Loucy (cell line): ENCODE results near the gene SMARCAD1.

ENCODE experiments used
- H2AFZ ChIP-seq: fragments of 200-600 bp; sonication (generic); 2 replicates; pipeline ENCODE4 v1.6.0; 2016; ENCODE audit warnings: antibody characterized with exemption, mild to moderate bottlenecking, low read length, moderate library complexity
- H3F3A ChIP-seq: fragments of 200-600 bp; 2 replicates; pipeline ENCODE4 v1.6.0; 2016; ENCODE audit warnings: antibody characterized with exemption, low read depth, mild to moderate bottlenecking
- H3K27me3 ChIP-seq: fragments of 200-600 bp; sonication (generic); 2 replicates; pipeline ENCODE4 v1.6.1; 2014; ENCODE audit warnings: low read length, mild to moderate bottlenecking; ENCODE audit not compliant: insufficient read depth, poor library complexity, severe bottlenecking
- H3K36me3 ChIP-seq: fragments of 200-600 bp; sonication (generic); 2 replicates; pipeline ENCODE4 v1.6.1; 2016; ENCODE audit warnings: low read length; ENCODE audit not compliant: insufficient read depth
- H3K4me1 ChIP-seq: fragments of 200-600 bp; sonication (generic); 2 replicates; pipeline ENCODE4 v1.5.1; 2014; ENCODE audit warnings: low read length, mild to moderate bottlenecking; ENCODE audit not compliant: insufficient read depth, poor library complexity, severe bottlenecking
- H3K4me2 ChIP-seq: fragments of 200-600 bp; sonication (generic); 2 replicates; pipeline ENCODE4 v1.6.0; 2014; ENCODE audit warnings: antibody characterized with exemption, low read length, low read depth, mild to moderate bottlenecking; ENCODE audit not compliant: poor library complexity, severe bottlenecking
- H3K4me3 ChIP-seq: fragments of 200-600 bp; sonication (generic); 2 replicates; pipeline ENCODE4 v1.5.1; 2014; ENCODE audit warnings: low read length, mild to moderate bottlenecking, mixed read lengths; ENCODE audit not compliant: poor library complexity, severe bottlenecking
- H3K79me2 ChIP-seq: fragments of 200-600 bp; sonication (generic); 2 replicates; pipeline ENCODE4 v1.6.1; 2014; ENCODE audit warnings: low read length; ENCODE audit not compliant: insufficient read depth
- H3K9ac ChIP-seq: fragments of 200-600 bp; sonication (generic); 2 replicates; pipeline ENCODE4 v1.6.0; 2014; ENCODE audit warnings: mild to moderate bottlenecking, low read depth, low read length, moderate library complexity; ENCODE audit not compliant: poor library complexity, severe bottlenecking
- H3K9me2 ChIP-seq: fragments of 200-600 bp; sonication (generic); replicated peaks from 2 replicates; pipeline ENCODE4 v1.6.1; 2016; ENCODE audit warnings: low read depth, low read length, mixed read lengths
- H3K9me3 ChIP-seq: fragments of 200-600 bp; sonication (generic); 2 replicates; pipeline ENCODE4 v1.6.1; 2014; ENCODE audit warnings: mild to moderate bottlenecking, antibody characterized with exemption, low read length, low read depth; ENCODE audit not compliant: insufficient read depth
- H4K20me1 ChIP-seq: fragments of 200-600 bp; sonication (generic); 2 replicates; pipeline ENCODE4 v1.6.0; 2014; ENCODE audit warnings: antibody characterized with exemption, low read length, mild to moderate bottlenecking; ENCODE audit not compliant: insufficient read depth, poor library complexity, severe bottlenecking
- EZH2phosphoT487 ChIP-seq: fragments of 200-600 bp; IDR thresholded peaks from 2 replicates; pipeline ENCODE4 v1.6.1; 2018; ENCODE audit warnings: antibody characterized with exemption, mild to moderate bottlenecking, moderate library complexity, borderline replicate concordance
- TF ChIP-seq, protein P1 (sequence below): fragments of 200-600 bp; sonication (generic); conservative IDR thresholded peaks from 2 replicates; pipeline ENCODE4 v1.5.1; 2014; ENCODE audit warnings: mild to moderate bottlenecking, antibody characterized with exemption, low read length

SMARCAD1 gene

DNA sequence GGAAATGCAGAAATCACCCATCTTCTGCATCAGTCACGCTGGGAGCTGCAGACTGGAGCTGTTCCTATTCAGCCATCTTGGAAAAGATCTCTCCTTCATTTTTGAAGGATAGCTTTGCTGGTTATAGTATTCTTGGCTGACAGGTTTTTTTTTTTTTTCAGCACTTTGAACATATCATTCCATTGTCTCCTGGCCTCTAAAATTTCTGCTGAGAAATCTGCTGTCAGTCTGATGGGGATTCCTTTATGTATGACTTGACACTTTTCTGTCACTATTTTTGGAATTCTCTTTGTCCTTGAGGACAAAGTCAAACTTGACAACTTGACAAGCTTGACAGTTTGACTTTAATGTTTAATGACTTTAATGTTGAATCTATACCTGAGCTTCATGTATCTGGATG is 118.2 kb downstream of the SMARCAD1 start:
- Histone ChIP-seq H3K9me3 (peaks cover 17% of the 10 kb centered on the region), H4K20me1 (no peaks in the 10 kb centered on the region), H3K27me3 (no peaks in the 10 kb centered on the region), H3K36me3 (peaks cover 21% of the 10 kb centered on the region; the same call in 1 of the 2 replicates), H3K4me1 (no peaks in the 10 kb centered on the region), H3K79me2 (no peaks in the 10 kb centered on the region), H2AFZ (no peak overlapping the region), H3K9me2 (no peaks in the 10 kb centered on the region), H3F3A (0 out of 2 replicates have a peak, but pooled peaks cover 3% of the 10 kb centered on the region), H3K4me2 (no peak overlapping the region), H3K4me3 (no peak overlapping the region), H3K9ac (no peak overlapping the region)
- TF ChIP-seq, protein P1, sequence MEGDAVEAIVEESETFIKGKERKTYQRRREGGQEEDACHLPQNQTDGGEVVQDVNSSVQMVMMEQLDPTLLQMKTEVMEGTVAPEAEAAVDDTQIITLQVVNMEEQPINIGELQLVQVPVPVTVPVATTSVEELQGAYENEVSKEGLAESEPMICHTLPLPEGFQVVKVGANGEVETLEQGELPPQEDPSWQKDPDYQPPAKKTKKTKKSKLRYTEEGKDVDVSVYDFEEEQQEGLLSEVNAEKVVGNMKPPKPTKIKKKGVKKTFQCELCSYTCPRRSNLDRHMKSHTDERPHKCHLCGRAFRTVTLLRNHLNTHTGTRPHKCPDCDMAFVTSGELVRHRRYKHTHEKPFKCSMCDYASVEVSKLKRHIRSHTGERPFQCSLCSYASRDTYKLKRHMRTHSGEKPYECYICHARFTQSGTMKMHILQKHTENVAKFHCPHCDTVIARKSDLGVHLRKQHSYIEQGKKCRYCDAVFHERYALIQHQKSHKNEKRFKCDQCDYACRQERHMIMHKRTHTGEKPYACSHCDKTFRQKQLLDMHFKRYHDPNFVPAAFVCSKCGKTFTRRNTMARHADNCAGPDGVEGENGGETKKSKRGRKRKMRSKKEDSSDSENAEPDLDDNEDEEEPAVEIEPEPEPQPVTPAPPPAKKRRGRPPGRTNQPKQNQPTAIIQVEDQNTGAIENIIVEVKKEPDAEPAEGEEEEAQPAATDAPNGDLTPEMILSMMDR: no peak
- no peak for TF ChIP-seq EZH2phosphoT487

DNA sequence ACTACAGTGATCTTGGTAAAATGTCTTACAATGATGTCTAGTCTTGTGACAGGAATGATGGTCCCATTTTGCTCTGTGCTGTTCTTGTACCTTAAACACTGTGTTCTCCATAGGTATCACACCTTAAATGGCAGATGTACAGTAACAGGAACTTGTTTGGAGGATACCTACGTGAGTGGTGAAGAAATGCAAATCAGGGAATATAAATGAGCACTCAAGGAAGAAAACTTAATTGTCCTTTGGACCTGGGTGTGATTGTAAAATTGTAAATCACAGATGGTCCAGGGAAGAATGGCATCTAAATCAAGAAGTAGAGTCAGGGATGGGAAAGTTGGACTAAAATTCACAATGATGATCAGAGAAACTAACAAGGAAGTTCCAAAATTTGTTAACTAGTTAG is 122.3 kb downstream of the SMARCAD1 start:
- H2AFZ ChIP-seq: no peak overlapping the region
- no peaks in the 10 kb centered on the region for H3K27me3 ChIP-seq
- H3F3A ChIP-seq: 0 out of 2 replicates have a peak, but pooled peaks cover 3% of the 10 kb centered on the region
- no peak overlapping the region for H3K4me2 ChIP-seq
- no peak overlapping the region for H3K9ac ChIP-seq
- H3K36me3 ChIP-seq: peaks cover 21% of the 10 kb centered on the region; the same call in 1 of the 2 replicates
- H3K4me3 ChIP-seq: no peak overlapping the region
- H3K9me3 ChIP-seq: peaks cover 17% of the 10 kb centered on the region
- H4K20me1 ChIP-seq: no peaks in the 10 kb centered on the region
- TF ChIP-seq EZH2phosphoT487: no peak
- TF ChIP-seq, protein P1: no peak
- H3K79me2 ChIP-seq: no peaks in the 10 kb centered on the region
- H3K4me1 ChIP-seq: peaks cover 14% of the 10 kb centered on the region
- H3K9me2 ChIP-seq: no peaks in the 10 kb centered on the region

DNA sequence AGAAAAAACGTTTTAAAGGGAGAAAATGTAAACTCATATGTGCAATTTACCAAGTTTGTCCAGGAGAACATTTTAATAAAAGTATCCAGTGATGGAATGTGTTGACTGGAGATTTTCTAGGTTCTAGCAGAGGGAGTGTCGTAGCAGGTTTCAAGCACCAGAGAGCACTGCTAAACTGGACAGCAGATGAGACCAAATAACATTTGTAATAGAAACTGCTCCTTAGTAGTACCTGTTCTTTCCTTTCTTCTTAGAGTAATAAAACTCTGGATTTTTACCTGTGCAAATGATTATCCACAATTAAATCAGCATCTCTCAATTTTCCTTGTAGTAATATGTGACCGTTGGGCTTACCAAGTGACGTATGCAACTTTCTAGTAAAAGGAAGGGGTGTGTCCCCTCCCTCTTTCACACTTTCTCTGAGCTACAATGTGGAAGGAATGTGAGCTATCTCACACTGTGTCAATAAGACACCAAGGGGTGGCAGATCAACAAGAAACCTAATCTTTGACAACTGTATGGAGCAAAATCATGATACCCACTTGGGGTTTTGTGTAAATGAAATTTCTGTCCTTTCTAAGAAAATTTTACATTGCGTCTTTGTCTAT is 125.4 kb downstream of the SMARCAD1 start:
- Histone ChIP-seq H3K9me3 (no peaks in the 10 kb centered on the region), H2AFZ (no peak overlapping the region)

More for the DNA sequence above, 125.4 kb downstream of the SMARCAD1 start:
- Histone ChIP-seq H3K79me2 (peaks cover 7% of the 10 kb centered on the region; the same call in 1 of the 2 replicates), H3K4me3 (no peak overlapping the region), H3K9ac (peak overlapping the region; percentile 2), H3K4me1 (peaks cover 40% of the 10 kb centered on the region), H3K27me3 (no peaks in the 10 kb centered on the region), H3K4me2 (peak overlapping the region; percentile 15), H3F3A (0 out of 2 replicates have a peak, but pooled peaks cover 3% of the 10 kb centered on the region), H3K36me3 (peaks cover 5% of the 10 kb centered on the region; the same call in 1 of the 2 replicates), H4K20me1 (no peaks in the 10 kb centered on the region), H3K9me2 (no peaks in the 10 kb centered on the region)
- TF ChIP-seq EZH2phosphoT487: no peak
- TF ChIP-seq, protein P1: peak; percentile 85
